Loucy (cell line): ENCODE measurements around the gene GAL3ST2.

Experiments
- CTCF ChIP-seq: fragments of 200-600 bp; sonication (generic); conservative IDR thresholded peaks from 2 replicates; pipeline ENCODE4 v1.5.1; 2014; ENCODE audit warnings: mild to moderate bottlenecking, antibody characterized with exemption, low read length
- EZH2phosphoT487 ChIP-seq: fragments of 200-600 bp; IDR thresholded peaks from 2 replicates; pipeline ENCODE4 v1.6.1; 2018; ENCODE audit warnings: antibody characterized with exemption, mild to moderate bottlenecking, moderate library complexity, borderline replicate concordance

- TF ChIP-seq CTCF = no peak
- TF ChIP-seq EZH2phosphoT487 = no peak
These were observed 6.3 kb upstream of the GAL3ST2 start for GRCh38 chr2:241770185-241770935.
